Esophagus squamous epithelium (tissue), 5 donors: ENCODE data around the gene MORN1. TPM values are rescaled to one million over a fixed set of nuclear protein-coding genes. Genes with fewer than 3 reads are reported as not detected.

Experiments used
- DNase-seq: peaks from one replicate; lab custom pipeline; 2025; lab: John Stamatoyannopoulos, UW
- H3K27ac ChIP-seq, 4 donors: fragments of 200-600 bp; sonication (generic); one replicate each; pipeline ENCODE4 v1.5.1; 2016 to 2019; ENCODE audit warnings: mild to moderate bottlenecking in 1 of 4
- H3K27me3 ChIP-seq, 4 donors: fragments of 200-600 bp; sonication (generic); 1 replicate in 3 of 4; 2 replicates in 1 of 4; pipeline versions ENCODE4 v1.5.1 to v1.6.0; 2017 to 2021; ENCODE audit warnings: antibody characterized with exemption in 1 of 4
- H3K36me3 ChIP-seq, 3 donors: fragments of 200-600 bp; sonication (generic); one replicate each; pipeline ENCODE4 v1.5.1; 2016 to 2019
- H3K4me1 ChIP-seq, 3 donors: fragments of 200-600 bp; sonication (generic); one replicate each; pipeline ENCODE4 v1.5.1; 2017 to 2019
- H3K4me3 ChIP-seq, 4 donors: fragments of 200-600 bp; sonication (generic); 1 replicate in 3 of 4; 2 replicates in 1 of 4; pipeline ENCODE4 v1.5.1; 2016 to 2019; ENCODE audit warnings: mild to moderate bottlenecking in 2 of 4, moderate library complexity in 1 of 4
- H3K9me3 ChIP-seq, 3 donors: fragments of 200-600 bp; sonication (generic); one replicate each; pipeline ENCODE4 v1.5.1; 2016 to 2019
- CTCF ChIP-seq, 6 experiments: fragments of 450-650 bp in 4 of 6; fragments of 200-600 bp in 2 of 6; sonication (generic) in 2 of 6; IDR thresholded peaks; one replicate each; pipeline ENCODE4 v1.5.1; 2016 to 2019; ENCODE audit warnings: antibody characterized with exemption in 6 of 6, mild to moderate bottlenecking in 4 of 6, moderate library complexity in 4 of 6
- POLR2A ChIP-seq, 4 donors: fragments of 450-650 bp; IDR thresholded peaks; one replicate each; pipeline ENCODE4 v1.6.1; 2017; ENCODE audit warnings: antibody characterized with exemption in 4 of 4, mild to moderate bottlenecking in 4 of 4, moderate library complexity in 3 of 4
- whole genome bisulfite sequencing, 2 donors: methylation state at CpG; one replicate each; pipeline ENCODE4 v1.1.5; 2018; 5-methylcytosine and 5-hydroxymethylcytosine counted together
- intact Hi-C: fragments of 100-400 bp; cut with DNase I; formaldehyde crosslinking; loops from one replicate; pipeline ENCODE4 v1.15.0; 2022
- total RNA-seq, 4 donors: library from RNA; depleted of rRNA; stranded (reverse); fragments of >200 nt; gene quantifications; one replicate each; pipeline ENCODE4 v1.1.0, GENCODE V29; 2016
- donor health status: DM: yes; HTN: yes; CAD: no.

MORN1 gene
- total RNA-seq, 4 donors from 2014 or later, result 6.7 to 10.8 (median 7.0) TPM

DNA sequence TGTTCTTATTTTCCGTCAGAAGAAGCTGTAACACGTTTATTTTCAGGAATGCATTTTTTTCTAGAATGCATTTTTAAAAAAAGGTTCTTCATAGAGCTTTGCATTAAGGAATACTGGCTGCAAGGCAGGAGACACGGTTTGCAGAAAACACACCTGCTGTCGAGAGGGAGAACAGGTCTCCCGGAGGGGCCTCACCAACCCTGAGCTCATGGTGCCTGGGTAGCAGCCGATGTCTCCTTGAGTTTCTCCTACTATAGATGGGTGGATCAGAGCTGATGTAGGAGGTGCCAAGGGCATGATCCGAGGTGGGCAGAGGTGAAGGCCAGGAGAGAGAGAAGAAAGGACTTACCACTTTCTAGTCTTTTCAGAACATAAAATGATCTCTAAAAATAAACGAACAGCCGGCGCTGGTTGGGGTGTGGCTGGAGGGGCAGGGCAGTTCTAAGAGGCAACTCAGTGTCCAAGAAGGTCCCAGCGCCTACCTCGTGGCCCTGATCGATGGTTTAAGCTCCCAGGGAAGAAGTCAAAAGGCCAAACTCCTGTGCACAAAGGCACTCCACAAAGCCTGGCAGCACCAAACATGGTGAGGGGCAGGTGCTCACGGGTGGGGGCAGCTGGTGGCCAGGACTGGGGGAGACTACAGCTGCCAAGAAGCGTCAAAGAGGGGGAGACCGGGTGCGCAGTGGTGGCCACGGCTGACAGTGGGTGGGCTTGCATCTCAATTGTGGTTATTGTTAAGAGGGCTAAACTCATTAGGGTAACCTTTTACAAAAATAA lies 12.2 kb downstream of the MORN1 start:
- no peak for TF ChIP-seq POLR2A (IDR thresholded peaks at IDR 0.05)
- no peak for TF ChIP-seq CTCF (IDR thresholded peaks at IDR 0.05)
- Histone ChIP-seq H3K4me1 (peaks cover 0 to 15% (median 9%) of the 10 kb centered on the region in 3 donors), H3K36me3 (no peaks in the 10 kb centered on the region), H3K27ac (no peak overlapping the region), H3K4me3 (no peak overlapping the region), H3K9me3 (no peaks in the 10 kb centered on the region), H3K27me3 (no peaks in the 10 kb centered on the region)
- WGBS, 2 donors, result 73 to 76% methylated on average over 17 to 18 of the region's 18 CpGs
- DNase-seq, result no peak
- intact Hi-C loops, result no loop called here

DNA sequence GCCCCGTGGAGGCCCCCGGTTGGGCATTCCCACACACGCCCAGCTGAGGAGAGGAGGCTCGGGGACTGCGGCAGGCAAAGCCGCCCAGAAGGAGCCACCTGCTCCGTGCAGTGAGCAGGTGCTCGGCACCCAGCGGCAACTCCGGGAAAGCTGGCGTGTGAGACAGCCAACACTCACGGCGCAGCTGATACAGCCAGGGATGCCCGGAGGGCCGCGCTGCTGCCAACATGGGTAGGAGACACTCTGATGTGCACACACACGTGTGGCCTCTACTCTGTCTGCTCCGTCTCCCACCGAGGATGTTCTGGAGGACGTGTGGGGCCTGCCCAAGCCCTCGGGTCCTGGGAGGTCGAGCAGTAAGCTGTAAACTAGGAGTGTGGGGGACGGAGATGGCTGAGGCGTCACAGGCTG lies 12.9 kb downstream of the MORN1 start:
- TF ChIP-seq POLR2A (IDR thresholded peaks at IDR 0.05) (no peak), CTCF (IDR thresholded peaks at IDR 0.05) (no peak)
- no peaks in the 10 kb centered on the region for H3K27me3 ChIP-seq
- H3K36me3 ChIP-seq, result no peaks in the 10 kb centered on the region
- H3K27ac ChIP-seq, result no peak overlapping the region
- intact Hi-C loops, result no loop called here
- 81 to 87% methylated on average over 10 to 11 of the region's 24 CpGs for WGBS, 2 donors
- no peaks in the 10 kb centered on the region for H3K9me3 ChIP-seq
- peaks cover 0 to 15% (median 9%) of the 10 kb centered on the region in 3 donors for H3K4me1 ChIP-seq
- no peak for DNase-seq
- no peak overlapping the region for H3K4me3 ChIP-seq

DNA sequence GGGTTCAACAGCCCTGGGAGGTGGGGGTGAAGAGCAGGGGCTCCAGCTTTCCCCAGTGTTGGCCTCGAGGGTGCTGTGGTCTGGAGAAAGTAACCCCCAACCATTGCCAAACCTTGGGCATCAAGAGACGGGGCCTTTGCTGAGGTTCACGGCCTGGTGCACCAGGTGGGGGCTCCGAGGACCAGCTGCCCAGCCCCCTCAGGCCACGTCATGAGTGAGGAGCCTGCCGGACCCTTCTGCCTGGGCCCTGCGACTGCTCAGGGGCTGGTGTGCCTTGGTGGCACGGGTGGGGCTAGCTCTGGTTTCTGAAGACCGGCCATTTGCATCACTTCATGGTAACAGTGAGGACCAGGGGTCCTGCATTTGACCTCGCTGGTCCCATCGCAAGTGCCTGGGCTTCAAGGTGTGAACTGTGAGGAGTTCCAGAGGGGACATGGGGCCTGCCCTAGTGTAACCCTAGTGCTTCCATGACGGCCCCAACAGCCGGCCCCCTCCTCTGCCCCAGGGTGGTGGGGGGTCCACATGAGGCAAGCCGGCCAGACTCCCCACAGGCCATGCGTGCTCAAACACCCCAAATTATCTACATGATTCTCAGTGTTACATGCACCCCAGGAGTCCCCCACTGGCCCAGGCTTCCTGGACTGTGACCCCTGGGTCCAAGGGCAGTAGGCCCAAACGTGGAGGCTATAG lies 13.5 kb downstream of the MORN1 start:
- no peak for DNase-seq
- no peak overlapping the region for H3K4me3 ChIP-seq
- H3K36me3 ChIP-seq, result no peaks in the 10 kb centered on the region
- H3K9me3 ChIP-seq, result no peaks in the 10 kb centered on the region
- no peaks in the 10 kb centered on the region for H3K27me3 ChIP-seq
- intact Hi-C loops, result no loop called here
- peaks cover 1 to 18% (median 9%) of the 10 kb centered on the region in 3 donors for H3K4me1 ChIP-seq
- H3K27ac ChIP-seq, result no peak overlapping the region
- TF ChIP-seq CTCF (IDR thresholded peaks at IDR 0.05) (no peak), POLR2A (IDR thresholded peaks at IDR 0.05) (no peak)
- 90 to 100% methylated on average over 2 to 3 of the region's 16 CpGs for WGBS, 2 donors

DNA sequence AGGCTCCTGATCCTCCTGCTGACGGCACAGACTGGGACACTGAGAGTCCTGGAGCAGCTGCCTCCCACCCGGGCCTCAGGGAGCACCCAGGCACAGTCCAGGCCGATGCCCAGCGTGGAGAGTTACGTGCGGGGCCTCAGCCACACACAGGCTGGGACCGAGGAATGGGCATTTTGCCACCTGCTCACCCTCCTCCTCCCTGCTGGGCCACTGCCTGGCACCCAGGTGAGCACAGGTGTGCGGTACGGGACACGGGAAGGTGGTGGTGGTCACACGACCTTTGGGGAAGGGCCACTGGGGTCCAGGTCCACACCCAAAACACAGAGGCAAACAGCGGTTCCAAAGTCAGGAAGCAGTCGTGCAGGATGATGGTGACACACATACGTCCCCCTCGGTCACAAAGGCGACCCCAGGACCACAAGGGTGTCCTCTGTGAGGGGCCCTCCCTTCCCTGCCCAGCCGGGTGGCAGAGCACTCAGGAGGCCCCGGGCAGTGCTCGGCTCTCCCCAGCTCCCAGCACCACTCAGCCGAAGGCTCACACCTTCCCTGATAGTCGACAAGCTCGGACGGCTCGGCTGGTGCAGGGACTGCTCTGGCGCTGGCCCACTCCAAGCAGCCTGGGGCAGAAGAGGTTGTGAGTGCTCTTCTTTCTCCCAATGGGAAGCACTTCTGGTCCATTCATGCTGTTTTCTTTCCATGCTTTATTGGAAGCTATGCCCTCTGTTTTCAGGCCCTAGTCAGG lies 14.3 kb downstream of the MORN1 start:
- no peak for DNase-seq
- WGBS, 2 donors, result 56 to 64% methylated on average over 9 to 15 of the region's 25 CpGs
- intact Hi-C loops, result no loop called here

More for the DNA sequence above, 14.3 kb downstream of the MORN1 start:
- Histone ChIP-seq H3K4me1 (peaks cover 5 to 21% (median 9%) of the 10 kb centered on the region in 3 donors), H3K36me3 (no peaks in the 10 kb centered on the region), H3K9me3 (no peaks in the 10 kb centered on the region), H3K27ac (no peak overlapping the region), H3K4me3 (no peak overlapping the region), H3K27me3 (no peaks in the 10 kb centered on the region)
- TF ChIP-seq CTCF (IDR thresholded peaks at IDR 0.05), result no peak
- TF ChIP-seq POLR2A (IDR thresholded peaks at IDR 0.05), result no peak
